Omental fat pad (tissue), 4 donors: ENCODE measurements around the gene SEMA3G. TPM values are rescaled to one million over a fixed set of nuclear protein-coding genes. Genes with fewer than 3 reads are reported as not detected.

Source experiments
- ATAC-seq: fragments of 150-250 bp; one replicate; pipeline ENCODE4 v1.9.1; 2016; ENCODE audit warnings: mild to moderate bottlenecking, moderate library complexity; ENCODE audit not compliant: low FRiP score
- DNase-seq: peaks from one replicate; pipeline ENCODE4 v3.0.0-alpha.2; 2019; ENCODE audit warnings: low spot score
- total RNA-seq, 4 donors: library from RNA; depleted of rRNA; stranded (reverse); fragments of >200 nt; gene quantifications; one replicate each; pipeline ENCODE4 v1.1.0, GENCODE V29; 2016
- TF ChIP-seq, protein P1 (sequence below), 3 donors: fragments of 450-650 bp; IDR thresholded peaks; one replicate each; pipeline ENCODE4 v1.5.1; 2016 to 2017; ENCODE audit warnings: antibody characterized with exemption in 3 of 3, mild to moderate bottlenecking in 3 of 3, moderate library complexity in 2 of 3

The SEMA3G gene
- total RNA-seq, 4 donors from 2014 or later, result 21.3 to 200 (median 131) TPM

DNA sequence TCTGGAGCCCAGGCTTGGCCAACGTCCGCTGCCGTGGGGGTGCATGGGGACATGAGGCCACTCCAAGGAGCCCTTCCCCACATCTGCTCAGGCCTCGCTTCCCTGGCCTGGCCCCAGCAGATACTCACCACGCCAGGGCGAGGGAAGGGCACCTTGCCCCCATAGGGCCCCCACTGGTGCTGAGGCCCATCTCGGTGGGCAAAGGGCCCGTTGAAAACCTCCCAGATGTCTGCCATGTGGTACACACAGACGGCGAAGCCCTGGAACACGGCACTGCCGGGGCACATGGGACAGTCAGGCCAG is 4.7 kb downstream of the SEMA3G start:
- TF ChIP-seq, protein P1, sequence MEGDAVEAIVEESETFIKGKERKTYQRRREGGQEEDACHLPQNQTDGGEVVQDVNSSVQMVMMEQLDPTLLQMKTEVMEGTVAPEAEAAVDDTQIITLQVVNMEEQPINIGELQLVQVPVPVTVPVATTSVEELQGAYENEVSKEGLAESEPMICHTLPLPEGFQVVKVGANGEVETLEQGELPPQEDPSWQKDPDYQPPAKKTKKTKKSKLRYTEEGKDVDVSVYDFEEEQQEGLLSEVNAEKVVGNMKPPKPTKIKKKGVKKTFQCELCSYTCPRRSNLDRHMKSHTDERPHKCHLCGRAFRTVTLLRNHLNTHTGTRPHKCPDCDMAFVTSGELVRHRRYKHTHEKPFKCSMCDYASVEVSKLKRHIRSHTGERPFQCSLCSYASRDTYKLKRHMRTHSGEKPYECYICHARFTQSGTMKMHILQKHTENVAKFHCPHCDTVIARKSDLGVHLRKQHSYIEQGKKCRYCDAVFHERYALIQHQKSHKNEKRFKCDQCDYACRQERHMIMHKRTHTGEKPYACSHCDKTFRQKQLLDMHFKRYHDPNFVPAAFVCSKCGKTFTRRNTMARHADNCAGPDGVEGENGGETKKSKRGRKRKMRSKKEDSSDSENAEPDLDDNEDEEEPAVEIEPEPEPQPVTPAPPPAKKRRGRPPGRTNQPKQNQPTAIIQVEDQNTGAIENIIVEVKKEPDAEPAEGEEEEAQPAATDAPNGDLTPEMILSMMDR (IDR thresholded peaks at IDR 0.05), result no peak
- ATAC-seq (no peak), DNase-seq (peak; percentile 9)

DNA sequence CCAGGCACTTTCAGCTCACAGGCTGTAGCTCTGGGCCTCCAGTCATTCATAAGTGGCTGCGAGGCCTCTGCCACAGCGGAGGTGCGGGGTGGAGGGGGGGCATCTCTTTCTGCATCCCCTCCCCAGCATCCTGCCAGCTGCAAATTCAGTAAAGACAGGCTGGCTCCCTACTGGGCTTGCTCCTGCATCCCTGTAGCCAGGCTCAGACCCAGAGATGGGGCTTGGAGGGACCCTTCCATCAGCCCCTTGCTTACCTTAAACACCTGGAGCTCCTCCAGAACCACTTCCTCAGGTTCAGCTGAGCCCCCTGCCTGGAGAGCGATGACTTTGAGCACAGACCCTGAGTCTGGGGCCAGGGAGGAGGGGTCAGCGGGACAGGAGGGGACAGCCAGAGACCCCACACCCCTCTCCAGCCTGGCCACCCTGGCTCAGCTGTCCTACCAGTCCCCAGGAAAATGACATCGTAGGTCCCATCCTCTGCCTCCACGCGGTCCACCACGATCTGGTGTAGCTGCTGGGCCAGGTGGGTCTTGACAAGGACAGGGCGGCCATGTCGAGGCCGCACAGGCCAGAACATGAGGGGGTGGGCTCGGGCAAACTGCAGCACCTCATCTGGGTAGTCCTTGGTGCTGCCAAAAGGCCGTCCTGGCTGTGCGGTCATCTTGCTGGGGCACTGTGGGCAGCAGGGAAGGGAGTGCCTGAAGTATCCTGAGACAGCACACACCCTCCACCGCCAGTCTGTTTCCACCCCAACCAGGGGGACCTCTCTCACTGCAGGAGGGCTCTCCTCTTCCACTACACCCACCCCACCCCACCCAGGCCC is 5.3 kb downstream of the SEMA3G start:
- DNase-seq (peak; percentile 16), ATAC-seq (no peak)
- TF ChIP-seq, protein P1 (IDR thresholded peaks at IDR 0.05), result no peak

DNA sequence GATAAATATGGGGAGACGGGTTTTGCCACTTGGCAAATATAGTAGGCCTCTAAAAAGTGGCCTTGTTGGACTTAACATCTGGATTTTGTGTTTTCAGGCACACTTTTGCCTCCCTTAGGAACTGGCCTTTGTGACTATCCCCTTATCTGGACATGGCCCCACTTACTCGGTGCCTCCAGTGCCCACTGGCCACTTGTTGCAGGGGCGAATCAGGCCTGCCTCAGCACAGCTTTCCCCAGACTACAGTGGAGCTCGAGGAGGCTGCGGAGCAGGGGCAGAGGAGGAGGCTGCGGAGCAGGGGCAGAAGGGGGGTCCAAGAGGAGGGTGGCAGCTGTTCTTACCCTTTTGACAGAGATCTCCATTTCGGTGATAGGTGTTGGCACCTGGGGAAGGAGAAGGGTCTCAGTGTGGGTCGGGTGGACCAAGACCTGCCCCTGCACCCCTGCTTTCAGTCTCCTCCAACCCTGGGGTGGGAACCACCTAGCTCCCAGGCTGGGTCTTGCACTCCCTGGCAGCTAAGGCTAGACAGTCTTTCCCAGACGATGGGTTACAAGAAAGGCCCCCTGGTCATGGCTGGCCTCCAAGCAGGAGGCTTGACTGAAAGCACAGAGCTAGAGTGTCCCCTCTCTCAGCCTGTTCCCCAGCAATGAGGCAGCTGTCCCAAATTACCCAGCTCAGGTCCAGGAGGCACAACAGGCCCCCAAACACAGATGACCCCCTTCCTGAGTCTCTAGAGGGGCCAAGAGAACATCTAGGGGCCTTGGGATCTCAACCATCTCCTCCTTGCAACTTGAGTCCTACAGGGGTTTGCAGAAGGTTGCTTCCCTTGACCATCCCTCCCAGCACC is 6.1 kb downstream of the SEMA3G start:
- DNase-seq (peak; percentile 12), ATAC-seq (no peak)
- TF ChIP-seq, protein P1 (IDR thresholded peaks at IDR 0.05), result no peak

DNA sequence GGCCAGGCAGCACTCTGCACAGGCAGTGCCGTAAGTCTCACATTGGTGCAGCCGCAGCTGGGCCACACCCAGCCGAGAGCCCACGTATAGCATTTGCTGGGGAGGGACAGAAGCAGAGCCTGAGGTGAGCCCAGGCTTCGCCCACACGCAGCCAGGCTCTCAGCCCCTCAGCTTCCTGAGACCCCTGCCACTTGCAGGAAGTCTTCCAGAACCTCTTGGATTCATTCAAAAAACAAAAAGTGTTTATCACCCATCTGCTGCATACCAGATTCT is 6.9 kb downstream of the SEMA3G start:
- no peak for ATAC-seq
- no peak for DNase-seq
- TF ChIP-seq, protein P1 (IDR thresholded peaks at IDR 0.05), result no peak

DNA sequence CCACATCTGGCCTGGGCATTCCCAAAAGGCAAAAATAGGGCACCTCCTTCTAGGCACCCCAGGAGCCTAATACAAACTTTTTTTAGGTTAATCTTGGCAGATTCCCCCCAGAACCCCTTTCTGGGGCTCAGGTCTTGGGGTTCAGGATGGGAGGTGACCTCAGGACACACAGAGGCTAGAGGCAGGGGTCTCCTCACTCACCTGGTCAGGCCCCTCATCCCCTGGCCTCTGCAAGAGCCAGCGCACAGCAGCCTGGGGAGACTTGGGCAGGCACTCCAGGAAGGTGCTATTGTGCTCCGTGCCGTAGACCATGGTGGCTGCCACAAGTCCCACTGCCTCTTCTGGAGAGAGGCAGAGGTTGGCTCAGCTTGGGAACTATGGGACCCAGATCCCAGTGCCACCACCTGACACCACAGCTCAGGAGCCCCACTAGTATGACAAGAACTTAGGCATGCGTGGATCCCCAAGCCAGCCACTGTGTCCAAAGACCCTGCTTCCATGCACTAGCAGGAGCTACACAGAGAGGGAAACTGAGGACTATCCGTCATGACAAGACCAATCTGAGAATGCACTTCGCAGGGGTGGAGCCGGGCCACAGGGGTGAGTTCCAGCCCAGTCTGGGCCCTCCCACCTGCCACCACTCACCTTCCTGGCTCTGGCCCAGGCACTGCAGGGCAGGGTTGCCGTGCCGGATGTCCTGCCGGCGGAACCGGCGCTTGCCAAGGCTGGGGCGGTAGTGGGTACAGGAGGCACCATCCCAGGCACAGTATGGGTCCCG is 7.4 kb downstream of the SEMA3G start:
- peak; percentile 20 for DNase-seq
- TF ChIP-seq, protein P1 (IDR thresholded peaks at IDR 0.05), result no peak
- no peak for ATAC-seq

DNA sequence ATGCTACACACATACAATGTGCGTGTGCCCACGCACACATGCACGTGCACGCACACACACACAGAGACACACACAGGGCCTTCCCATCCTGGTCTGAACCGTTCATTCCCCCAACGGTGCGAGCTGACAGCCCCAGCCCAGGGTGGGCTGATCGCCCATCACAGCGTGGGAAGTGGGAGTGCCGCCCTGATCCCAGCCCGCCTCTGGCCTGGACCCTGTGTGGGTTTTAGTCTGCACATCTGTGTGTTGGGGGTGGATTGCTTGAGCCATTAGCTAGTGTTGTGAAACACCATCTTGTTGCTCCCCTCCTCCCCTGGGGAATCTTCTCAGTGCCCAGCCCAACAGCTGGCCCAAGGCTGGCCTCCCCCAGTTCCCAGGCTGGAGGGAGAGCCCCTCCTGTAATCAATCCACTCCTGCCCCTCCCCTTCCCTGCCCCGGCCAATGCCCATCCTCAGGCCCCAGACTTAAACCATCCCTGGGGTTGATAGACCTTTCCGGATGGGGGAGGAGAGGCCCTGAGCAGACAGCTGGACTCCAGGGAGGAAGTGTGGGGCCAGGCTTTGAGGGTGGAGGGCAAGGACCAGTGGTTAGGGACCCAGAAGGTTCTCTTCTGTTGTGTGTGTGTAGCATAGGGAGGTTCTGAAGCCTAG is 8.3 kb downstream of the SEMA3G start:
- DNase-seq (no peak), ATAC-seq (peak; percentile 45)
- TF ChIP-seq, protein P1 (IDR thresholded peaks at IDR 0.05), result no peak
